ENCODE data around the gene KIRREL3. TPM values are rescaled to one million over a fixed set of nuclear protein-coding genes. Genes with fewer than 3 reads are reported as not detected.

The KIRREL3 gene
- total RNA-seq, 3 donors from 2014 or later: not detected

GRCh38 chr11:126415669-126416420 lies 584.7 kb downstream of the KIRREL3 start:
- peaks cover under 1% of the 10 kb centered on the region for H3K36me3 Mint-ChIP-seq (ENCODE audit: insufficient read depth)
- peaks cover 7% of the 10 kb centered on the region for H3K4me1 Mint-ChIP-seq (ENCODE audit: low read depth)
- no peaks in the 10 kb centered on the region for H3K27me3 Mint-ChIP-seq (ENCODE audit: low read depth)
- H3K4me3 Mint-ChIP-seq: peak overlapping the region; percentile 38
- H3K9me3 Mint-ChIP-seq: no peaks in the 10 kb centered on the region
- ATAC-seq: no peak
- DNase-seq: no peak

- no peak for DNase-seq
- peaks cover 4% of the 10 kb centered on the region for H3K36me3 Mint-ChIP-seq (ENCODE audit: insufficient read depth)
- ATAC-seq: no peak
- peaks cover 7% of the 10 kb centered on the region for H3K4me1 Mint-ChIP-seq (ENCODE audit: low read depth)
- no peaks in the 10 kb centered on the region for H3K27me3 Mint-ChIP-seq (ENCODE audit: low read depth)
- no peak overlapping the region for H3K4me3 Mint-ChIP-seq
- no peaks in the 10 kb centered on the region for H3K9me3 Mint-ChIP-seq
Observed at GRCh38 chr11:126415128-126415527, 585.4 kb downstream of the KIRREL3 start.

DNA sequence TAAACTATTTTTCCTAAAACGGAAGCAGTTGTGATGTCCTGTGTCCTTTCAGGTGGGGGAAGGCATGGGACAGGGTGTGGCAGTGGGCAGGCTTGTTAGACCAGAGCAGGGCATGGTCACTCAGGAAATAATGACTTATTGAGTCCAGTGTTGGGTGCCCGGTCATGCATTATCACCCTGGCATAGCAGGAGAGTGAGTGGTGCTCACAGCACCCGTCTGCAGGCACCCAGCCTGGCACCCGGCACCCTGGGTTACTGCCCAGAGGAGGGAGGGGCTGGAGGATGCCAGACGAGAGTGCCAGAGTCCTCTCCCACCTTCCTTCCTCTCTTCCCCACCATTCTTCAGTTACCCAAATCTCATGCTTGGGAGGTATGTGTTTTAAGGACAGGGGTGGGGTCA lies 586.0 kb downstream of the KIRREL3 start:
- Mint-ChIP-seq H3K4me1 (ENCODE audit: low read depth) (peaks cover 7% of the 10 kb centered on the region), H3K9me3 (no peaks in the 10 kb centered on the region), H3K4me3 (no peak overlapping the region), H3K36me3 (ENCODE audit: insufficient read depth) (peaks cover 5% of the 10 kb centered on the region), H3K27me3 (ENCODE audit: low read depth) (no peaks in the 10 kb centered on the region)
- ATAC-seq (no peak), DNase-seq (no peak)

DNA sequence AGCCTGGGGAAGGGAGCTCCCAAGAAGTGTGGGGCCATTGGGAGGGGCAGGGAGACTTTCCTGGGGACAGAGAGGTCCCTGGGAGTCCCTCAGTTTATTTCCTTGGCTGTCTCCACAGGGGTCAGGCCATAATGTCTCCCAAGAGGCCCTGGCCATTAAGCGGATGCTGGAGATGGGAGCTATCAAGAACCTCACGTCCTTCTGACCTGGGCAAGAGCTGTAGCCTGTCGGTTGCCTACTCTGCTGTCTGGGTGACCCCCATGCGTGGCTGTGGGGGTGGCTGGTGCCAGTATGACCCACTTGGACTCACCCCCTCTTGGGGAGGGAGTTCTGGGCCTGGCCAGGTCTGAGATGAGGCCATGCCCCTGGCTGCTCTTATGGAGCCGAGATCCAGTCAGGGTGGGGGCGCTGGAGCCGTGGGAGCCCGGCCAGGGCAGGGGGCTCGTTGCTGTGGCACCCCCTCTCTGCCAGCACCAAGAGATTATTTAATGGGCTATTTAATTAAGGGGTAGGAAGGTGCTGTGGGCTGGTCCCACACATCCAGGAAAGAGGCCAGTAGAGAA lies 586.6 kb downstream of the KIRREL3 start:
- Mint-ChIP-seq H3K27me3 (ENCODE audit: low read depth) (no peaks in the 10 kb centered on the region), H3K4me3 (no peak overlapping the region), H3K4me1 (ENCODE audit: low read depth) (peaks cover 7% of the 10 kb centered on the region), H3K9me3 (no peaks in the 10 kb centered on the region), H3K36me3 (ENCODE audit: insufficient read depth) (peaks cover 7% of the 10 kb centered on the region)
- DNase-seq (no peak), ATAC-seq (no peak)

DNA sequence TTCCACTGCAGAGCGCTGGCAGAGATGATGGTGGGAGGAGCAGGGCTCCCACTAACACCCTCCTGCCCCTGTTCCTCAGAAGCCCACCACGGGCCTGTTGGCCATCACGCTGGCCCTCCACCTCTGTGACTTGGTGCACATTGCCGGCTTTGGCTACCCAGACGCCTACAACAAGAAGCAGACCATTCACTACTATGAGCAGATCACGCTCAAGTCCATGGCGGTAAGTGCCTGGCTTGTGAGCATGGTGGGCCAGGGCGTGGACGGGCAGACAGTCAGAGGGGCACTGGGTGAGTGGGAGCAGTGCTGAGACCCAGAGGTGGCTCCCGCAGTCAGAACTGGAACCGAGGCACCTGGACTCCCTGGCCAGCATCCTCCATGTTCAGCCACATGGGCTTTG lies 587.1 kb downstream of the KIRREL3 start:
- Mint-ChIP-seq H3K36me3 (ENCODE audit: insufficient read depth) (peaks cover 7% of the 10 kb centered on the region), H3K4me3 (no peak overlapping the region), H3K4me1 (ENCODE audit: low read depth) (peaks cover 7% of the 10 kb centered on the region), H3K27me3 (ENCODE audit: low read depth) (no peaks in the 10 kb centered on the region), H3K9me3 (no peaks in the 10 kb centered on the region)
- no peak for ATAC-seq
- DNase-seq: no peak

DNA sequence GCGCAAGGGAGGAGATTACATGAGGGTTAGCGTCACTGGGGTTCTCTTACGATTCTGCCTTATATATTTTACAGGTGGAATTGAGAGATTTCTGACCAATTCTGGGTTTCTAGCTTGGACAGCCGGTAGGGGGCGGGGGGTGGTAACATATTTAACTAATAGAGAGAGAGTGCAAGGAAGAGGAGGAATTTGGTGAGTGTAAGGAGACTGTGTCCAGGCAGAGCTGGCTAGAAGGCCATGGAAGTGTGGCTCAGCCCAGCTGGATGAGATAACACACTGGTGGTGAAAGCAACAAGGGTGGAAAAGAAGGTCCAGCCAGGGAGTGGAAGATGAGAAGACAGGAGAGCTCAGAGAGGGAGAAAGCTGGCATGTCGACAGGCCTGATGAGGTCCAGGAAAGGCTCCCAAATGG lies 588.6 kb downstream of the KIRREL3 start:
- no peak overlapping the region for H3K4me3 Mint-ChIP-seq
- ATAC-seq (no peak), DNase-seq (no peak)
- no peaks in the 10 kb centered on the region for H3K27me3 Mint-ChIP-seq (ENCODE audit: low read depth)
- no peaks in the 10 kb centered on the region for H3K9me3 Mint-ChIP-seq
- H3K36me3 Mint-ChIP-seq (ENCODE audit: insufficient read depth): peaks cover 7% of the 10 kb centered on the region
- H3K4me1 Mint-ChIP-seq (ENCODE audit: low read depth): peaks cover 7% of the 10 kb centered on the region

DNA sequence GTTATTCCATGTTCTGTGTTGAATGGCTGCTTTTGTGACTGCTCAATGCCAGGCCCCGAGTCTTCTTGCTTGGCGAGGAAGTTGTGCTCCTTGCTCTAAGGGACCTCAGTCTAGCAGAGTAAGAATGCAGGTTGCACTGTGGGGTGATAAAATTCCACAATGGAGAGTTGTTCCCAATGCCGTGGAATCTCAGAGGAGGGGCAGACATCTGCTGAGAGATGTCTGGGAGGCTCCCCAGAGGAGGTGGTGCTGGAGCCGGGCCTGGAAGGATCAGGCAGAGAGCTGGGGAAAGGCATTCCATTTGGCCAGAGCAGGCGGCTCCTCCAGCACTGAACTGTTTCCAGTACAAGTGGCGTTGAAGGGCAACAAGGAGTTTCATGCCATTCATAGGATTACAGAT lies 589.9 kb downstream of the KIRREL3 start:
- Mint-ChIP-seq H3K27me3 (ENCODE audit: low read depth) (no peaks in the 10 kb centered on the region), H3K9me3 (no peaks in the 10 kb centered on the region), H3K36me3 (ENCODE audit: insufficient read depth) (peaks cover 7% of the 10 kb centered on the region), H3K4me1 (ENCODE audit: low read depth) (no peaks in the 10 kb centered on the region), H3K4me3 (no peak overlapping the region)
- DNase-seq: no peak
- no peak for ATAC-seq

GRCh38 chr11:126409620-126409985 lies 591.0 kb downstream of the KIRREL3 start:
- Mint-ChIP-seq H3K36me3 (ENCODE audit: insufficient read depth) (peaks cover 7% of the 10 kb centered on the region), H3K4me3 (no peak overlapping the region), H3K27me3 (ENCODE audit: low read depth) (no peaks in the 10 kb centered on the region), H3K9me3 (no peaks in the 10 kb centered on the region), H3K4me1 (ENCODE audit: low read depth) (no peaks in the 10 kb centered on the region)
- DNase-seq (no peak), ATAC-seq (no peak)

DNA sequence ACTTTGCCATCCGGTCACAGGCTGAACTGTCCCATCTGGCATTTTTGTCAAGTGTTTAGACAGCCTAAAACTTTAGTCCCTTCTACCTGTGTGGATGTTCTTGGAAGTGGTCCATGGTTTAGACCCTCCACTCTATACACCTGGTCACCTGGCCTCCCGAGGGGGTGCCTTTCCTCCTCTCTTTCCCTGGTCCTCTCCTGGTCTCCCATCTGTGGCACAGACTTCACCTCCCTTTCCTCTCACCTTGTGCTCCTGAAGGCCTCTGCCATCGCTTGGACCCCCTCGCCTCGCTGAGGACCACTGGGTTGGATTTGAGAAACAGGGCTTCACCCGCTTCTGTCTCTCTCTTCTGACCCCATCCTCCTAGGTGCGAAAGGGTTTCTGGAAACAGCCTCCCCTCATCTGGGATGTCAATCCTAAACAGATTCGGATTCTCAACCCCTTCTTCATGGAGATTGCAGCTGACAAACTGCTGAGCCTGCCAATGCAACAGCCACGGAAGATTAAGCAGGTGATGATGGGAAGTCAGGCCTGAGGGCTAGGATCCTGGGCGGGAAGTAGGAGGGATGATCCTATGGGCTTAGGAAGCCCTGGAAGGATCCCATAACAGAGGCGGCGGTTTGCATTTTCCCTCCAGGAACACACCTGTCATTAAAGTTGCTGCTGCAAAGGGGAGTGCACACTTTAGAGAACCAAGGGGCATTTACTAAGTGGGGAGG lies 591.5 kb downstream of the KIRREL3 start:
- ATAC-seq: no peak
- Mint-ChIP-seq H3K4me1 (ENCODE audit: low read depth) (no peaks in the 10 kb centered on the region), H3K27me3 (ENCODE audit: low read depth) (no peaks in the 10 kb centered on the region), H3K9me3 (no peaks in the 10 kb centered on the region), H3K4me3 (no peak overlapping the region), H3K36me3 (ENCODE audit: insufficient read depth) (peaks cover 7% of the 10 kb centered on the region)
- DNase-seq: no peak

DNA sequence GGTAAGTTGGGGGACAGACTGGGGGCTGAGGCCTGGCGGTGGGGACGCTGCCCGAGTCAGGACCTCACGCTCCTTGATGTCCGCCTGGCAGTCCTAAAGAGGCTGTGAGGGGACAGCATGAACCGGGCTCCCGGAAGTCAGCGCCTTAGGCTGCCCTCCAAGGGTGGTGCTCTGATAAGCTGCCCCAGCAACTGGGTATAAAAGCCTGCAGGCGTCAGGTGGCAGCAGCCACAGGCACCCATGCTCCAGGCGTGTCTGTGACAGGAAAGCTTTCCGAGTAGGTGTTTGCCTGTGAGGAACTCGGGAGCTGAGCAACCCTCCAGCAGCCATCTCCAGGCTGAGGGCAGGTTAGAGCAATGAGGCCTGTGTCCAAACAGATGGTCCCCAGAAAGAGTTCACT lies 592.1 kb downstream of the KIRREL3 start:
- Mint-ChIP-seq H3K4me1 (ENCODE audit: low read depth) (no peaks in the 10 kb centered on the region), H3K4me3 (no peak overlapping the region), H3K36me3 (ENCODE audit: insufficient read depth) (peaks cover 7% of the 10 kb centered on the region), H3K27me3 (ENCODE audit: low read depth) (no peaks in the 10 kb centered on the region), H3K9me3 (no peaks in the 10 kb centered on the region)
- DNase-seq (no peak), ATAC-seq (no peak)

DNA sequence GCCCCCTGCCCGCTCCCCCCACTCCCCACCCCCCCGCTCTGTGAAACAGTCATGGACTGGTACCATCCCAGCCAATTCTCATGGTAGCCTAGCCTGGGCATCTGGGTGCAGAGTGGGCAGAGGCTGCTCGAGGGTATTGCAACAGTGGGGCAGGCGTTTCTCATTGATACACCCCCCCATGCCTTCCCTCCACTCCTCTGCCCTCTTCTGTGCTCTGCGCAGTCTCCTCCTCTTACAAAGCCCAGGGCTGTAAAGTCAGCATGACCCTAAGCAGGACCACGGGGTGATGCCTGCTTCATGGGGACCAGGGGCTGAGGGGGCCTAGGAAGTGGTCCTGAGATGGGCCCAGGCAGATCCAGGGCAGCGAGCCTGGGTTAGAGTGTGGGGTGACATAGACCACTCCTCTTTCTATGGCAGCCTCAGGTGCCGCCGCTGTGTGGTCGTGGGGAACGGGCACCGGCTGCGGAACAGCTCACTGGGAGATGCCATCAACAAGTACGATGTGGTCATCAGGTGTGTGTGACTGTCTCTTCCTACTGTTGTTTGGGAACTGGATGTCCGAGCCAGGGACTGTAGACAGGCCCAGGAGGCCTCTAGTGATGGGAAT lies 592.8 kb downstream of the KIRREL3 start:
- H3K4me1 Mint-ChIP-seq (ENCODE audit: low read depth): no peaks in the 10 kb centered on the region
- H3K4me3 Mint-ChIP-seq: no peak overlapping the region
- no peaks in the 10 kb centered on the region for H3K9me3 Mint-ChIP-seq
- no peaks in the 10 kb centered on the region for H3K27me3 Mint-ChIP-seq (ENCODE audit: low read depth)
- ATAC-seq: no peak
- peaks cover 7% of the 10 kb centered on the region for H3K36me3 Mint-ChIP-seq (ENCODE audit: insufficient read depth)
- no peak for DNase-seq

GRCh38 chr11:126407101-126407521 lies 593.5 kb downstream of the KIRREL3 start:
- H3K4me1 Mint-ChIP-seq (ENCODE audit: low read depth): no peaks in the 10 kb centered on the region
- peaks cover 7% of the 10 kb centered on the region for H3K36me3 Mint-ChIP-seq (ENCODE audit: insufficient read depth)
- no peaks in the 10 kb centered on the region for H3K9me3 Mint-ChIP-seq
- DNase-seq (no peak), ATAC-seq (no peak)
- H3K27me3 Mint-ChIP-seq (ENCODE audit: low read depth): no peaks in the 10 kb centered on the region
- no peak overlapping the region for H3K4me3 Mint-ChIP-seq

DNA sequence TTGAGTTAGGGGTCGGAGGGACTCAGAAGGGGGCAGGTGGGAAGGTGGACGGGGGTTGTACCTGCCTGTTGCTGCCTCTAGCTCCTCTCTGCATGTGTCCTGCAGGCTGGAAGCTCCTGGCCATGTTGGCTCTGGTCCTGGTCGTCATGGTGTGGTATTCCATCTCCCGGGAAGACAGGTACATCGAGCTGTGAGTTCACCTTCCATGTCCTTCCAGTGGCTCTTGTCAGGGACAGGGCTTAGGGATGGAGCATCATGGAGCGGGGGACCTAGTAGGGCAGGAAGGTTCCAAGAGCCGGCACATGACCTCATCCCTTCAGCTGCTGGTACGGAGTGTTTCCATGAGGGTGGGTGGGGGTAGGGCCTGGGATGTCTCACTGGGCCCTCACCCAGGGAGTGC lies 594.2 kb downstream of the KIRREL3 start:
- no peaks in the 10 kb centered on the region for H3K9me3 Mint-ChIP-seq
- no peaks in the 10 kb centered on the region for H3K27me3 Mint-ChIP-seq (ENCODE audit: low read depth)
- no peaks in the 10 kb centered on the region for H3K4me1 Mint-ChIP-seq (ENCODE audit: low read depth)
- DNase-seq: no peak
- ATAC-seq: no peak
- H3K36me3 Mint-ChIP-seq (ENCODE audit: insufficient read depth): peaks cover 7% of the 10 kb centered on the region
- no peak overlapping the region for H3K4me3 Mint-ChIP-seq

GRCh38 chr11:126405906-126406305 lies 594.7 kb downstream of the KIRREL3 start:
- H3K4me3 Mint-ChIP-seq: no peak overlapping the region

More at GRCh38 chr11:126405906-126406305, 594.7 kb downstream of the KIRREL3 start:
- H3K27me3 Mint-ChIP-seq (ENCODE audit: low read depth): no peaks in the 10 kb centered on the region
- ATAC-seq (no peak), DNase-seq (no peak)
- peaks cover 7% of the 10 kb centered on the region for H3K36me3 Mint-ChIP-seq (ENCODE audit: insufficient read depth)
- no peaks in the 10 kb centered on the region for H3K9me3 Mint-ChIP-seq
- no peaks in the 10 kb centered on the region for H3K4me1 Mint-ChIP-seq (ENCODE audit: low read depth)

Data from activated T-cell treated with anti-CD3 and anti-CD28 coated beads, Interleukin-2, amount 50 U/mL, for 4 hours (primary cell).